Measurements from ENCODE around the gene EXOSC9. TPM values are rescaled to one million over a fixed set of nuclear protein-coding genes. Genes with fewer than 3 reads are reported as not detected.

The EXOSC9 gene
- total and polyA plus RNA-seq, 10 of the 15 experiments (the other 5 are each of a cell fraction or from before 2014, with no cell fraction given) = 49.0 to 131 (median 85.4) TPM

- TF ChIP-seq ZNF24 (IDR thresholded peaks at IDR 0.05) (peak; percentile 8; the same call in 1 of the 2 replicates), POLR2AphosphoS5 (IDR thresholded peaks at IDR 0.05; ENCODE audit: low read length) (peak; percentile 90), EGR1 (IDR thresholded peaks at IDR 0.05; ENCODE audit: borderline replicate concordance in 1 of 2, low read depth in 2 of 2, low read length in 2 of 2) (peak in 1 of 2 experiments; percentile 83; a peak in 2 of 3 replicates), FOS (IDR thresholded peaks at IDR 0.05; ENCODE audit: borderline replicate concordance, extremely low read depth, insufficient read length) (no peak), BACH1 (IDR thresholded peaks at IDR 0.05; ENCODE audit: borderline replicate concordance) (peak; percentile 59; the same call in 1 of the 2 replicates), CREM (IDR thresholded peaks at IDR 0.05; ENCODE audit: low read depth) (peak; percentile 100), ZBTB4 (CRISPR knock-in tag; IDR thresholded peaks at IDR 0.05) (0 out of 2 replicates have a peak, but pooled peaks have one; percentile 56), SREBF1 (IDR thresholded peaks at IDR 0.05; ENCODE audit: low read length) (no peak), TCF7 (IDR thresholded peaks at IDR 0.05; ENCODE audit: borderline replicate concordance) (no peak), MEF2B (IDR thresholded peaks at IDR 0.05; ENCODE audit: partially characterized antibody, poor library complexity, severe bottlenecking) (peak; percentile 57), BRCA1 (IDR thresholded peaks at IDR 0.05; ENCODE audit: low read depth, low read length) (no peak), TCF12 (IDR thresholded peaks at IDR 0.05; ENCODE audit: low read depth, low read length) (peak; percentile 56; the same call in 1 of the 2 replicates), SMAD1 (IDR thresholded peaks at IDR 0.05; ENCODE audit: low read depth, partially characterized antibody) (peak; percentile 49), PAX5 (IDR thresholded peaks at IDR 0.05; ENCODE audit: borderline replicate concordance, low read depth, low read length) (no peak), ZBTB40 (IDR thresholded peaks at IDR 0.05; ENCODE audit: borderline replicate concordance) (peak; percentile 14; the same call in 1 of the 2 replicates), KDM1A (IDR thresholded peaks at IDR 0.05; ENCODE audit: borderline replicate concordance) (no peak), NFYB (IDR thresholded peaks at IDR 0.05; ENCODE audit: insufficient read depth, low read depth, low read length) (no peak), ZNF687 (IDR thresholded peaks at IDR 0.05) (peak; percentile 58)
Observed at GRCh38 chr4:121800961-121801714, at the start of gene EXOSC9 (continued).

All from GM12878 (cell line).